A673 (cell line): Measurements from ENCODE around the gene PLA2G5. TPM values are rescaled to one million over a fixed set of nuclear protein-coding genes. Genes with fewer than 3 reads are reported as not detected.
A peak's percentile ranks its signal among the peaks of the same experiment; 100 is the strongest.

Source experiments
- BruUV-seq: library from RNA; stranded (reverse); fragments of 400-500 nt; replicated peaks from 2 replicates; lab custom pipeline; 2021; lab: Mats Ljungman, UMichigan
- CTCF ChIA-PET: fragments of 300-600 bp; sonication (Branson Sonifier 250); formaldehyde crosslinking; loops from one replicate; lab custom pipeline; 2022; ENCODE audit warnings: antibody characterized with exemption; lab: Charles Lee
- POLR2A ChIA-PET: fragments of 300-600 bp; sonication (Branson Sonifier 250); formaldehyde crosslinking; loops from one replicate; lab custom pipeline; 2022; ENCODE audit warnings: antibody characterized with exemption; ENCODE audit not compliant: low non-redundant PET; lab: Charles Lee
- DNase-seq: peaks from one replicate; pipeline ENCODE4 v3.0.0-alpha.2; 2015; ENCODE audit warnings: low spot score
- H3K27ac ChIP-seq: fragments of 200-600 bp; sonication (generic); 2 replicates; pipeline ENCODE4 v1.5.1; 2016; ENCODE audit warnings: mixed run types, low read depth, mild to moderate bottlenecking, mixed read lengths, antibody characterized with exemption, low read length; ENCODE audit not compliant: poor library complexity, severe bottlenecking
- H3K27me3 ChIP-seq: fragments of 200-600 bp; sonication (generic); replicated peaks from 2 replicates; pipeline ENCODE4 v1.6.1; 2017; ENCODE audit warnings: mixed run types, low read depth, mild to moderate bottlenecking, mixed read lengths, antibody characterized with exemption, low read length; ENCODE audit not compliant: insufficient read depth, poor library complexity
- H3K36me3 ChIP-seq: fragments of 200-600 bp; sonication (generic); 2 replicates; pipeline ENCODE4 v1.6.1; 2016; ENCODE audit warnings: mixed run types, mild to moderate bottlenecking, mixed read lengths, antibody characterized with exemption, low read length; ENCODE audit not compliant: insufficient read depth, poor library complexity, severe bottlenecking
- H3K4me1 ChIP-seq: fragments of 200-600 bp; sonication (generic); 2 replicates; pipeline ENCODE4 v1.6.1; 2017; ENCODE audit warnings: mixed run types, mild to moderate bottlenecking, mixed read lengths, antibody characterized with exemption, low read length; ENCODE audit not compliant: insufficient read depth, poor library complexity, severe bottlenecking
- H3K4me3 ChIP-seq: fragments of 200-600 bp; sonication (generic); 2 replicates; pipeline ENCODE4 v1.5.1; 2016; ENCODE audit warnings: low read depth, mixed run types, mild to moderate bottlenecking, mixed read lengths, low read length; ENCODE audit not compliant: poor library complexity, severe bottlenecking
- H3K9me3 ChIP-seq: fragments of 200-600 bp; sonication (generic); 2 replicates; pipeline ENCODE4 v1.6.1; 2016; ENCODE audit warnings: mixed run types, low read depth, mild to moderate bottlenecking, mixed read lengths, antibody characterized with exemption, low read length; ENCODE audit not compliant: poor library complexity, severe bottlenecking
- EZH2 ChIP-seq: fragments of 200-600 bp; sonication (generic); IDR thresholded peaks from 2 replicates; pipeline ENCODE4 v1.6.1; 2017; ENCODE audit warnings: borderline replicate concordance, low read depth, mild to moderate bottlenecking, mixed read lengths, antibody characterized with exemption, low read length; ENCODE audit not compliant: poor library complexity, severe bottlenecking
- intact Hi-C: fragments of 100-400 bp; cut with micrococcal nuclease; formaldehyde crosslinking; loops from one replicate; pipeline ENCODE4 v1.10.0; 2022; ENCODE audit not compliant: unreplicated experiment
- total RNA-seq: library from RNA; stranded (reverse); gene quantifications from 2 replicates; pipeline ENCODE4 v1.2.3, GENCODE V29; 2021
- TF ChIP-seq, protein P1 (sequence below): fragments of 300-800, 200-600 bp; sonication (generic); conservative IDR thresholded peaks from 2 replicates; pipeline ENCODE4 v1.5.1; 2017; ENCODE audit warnings: low read depth, mild to moderate bottlenecking, antibody characterized with exemption, low read length, moderate library complexity, mixed read lengths

The PLA2G5 gene
- total RNA-seq, 1 experiment from 2014 or later: not detected

DNA sequence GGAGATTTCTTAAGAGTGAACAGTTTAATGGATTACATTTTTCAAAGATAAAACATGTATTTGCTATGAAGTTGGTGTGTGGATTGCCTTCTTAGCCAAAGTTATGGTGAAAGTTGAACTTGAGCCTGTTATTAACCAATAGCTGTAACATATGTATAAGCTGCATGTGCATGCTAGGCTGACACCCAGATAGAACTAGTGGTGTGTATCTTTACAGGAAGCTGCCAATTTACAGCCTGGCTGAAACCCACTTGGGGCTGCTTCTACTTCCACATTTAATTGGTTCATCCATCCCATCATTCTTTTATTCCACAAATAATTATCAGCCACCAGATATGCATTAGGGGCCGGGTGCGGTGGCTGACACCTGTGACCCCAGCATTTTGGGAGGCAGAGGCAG lies 3.3 kb downstream of the PLA2G5 start:
- no peaks in the 10 kb centered on the region for H3K4me1 ChIP-seq
- H3K4me3 ChIP-seq: no peak overlapping the region
- intact Hi-C loops: no loop called here
- H3K36me3 ChIP-seq: no peaks in the 10 kb centered on the region
- no peak overlapping the region for H3K27ac ChIP-seq
- TF ChIP-seq EZH2: no peak
- TF ChIP-seq, protein P1, sequence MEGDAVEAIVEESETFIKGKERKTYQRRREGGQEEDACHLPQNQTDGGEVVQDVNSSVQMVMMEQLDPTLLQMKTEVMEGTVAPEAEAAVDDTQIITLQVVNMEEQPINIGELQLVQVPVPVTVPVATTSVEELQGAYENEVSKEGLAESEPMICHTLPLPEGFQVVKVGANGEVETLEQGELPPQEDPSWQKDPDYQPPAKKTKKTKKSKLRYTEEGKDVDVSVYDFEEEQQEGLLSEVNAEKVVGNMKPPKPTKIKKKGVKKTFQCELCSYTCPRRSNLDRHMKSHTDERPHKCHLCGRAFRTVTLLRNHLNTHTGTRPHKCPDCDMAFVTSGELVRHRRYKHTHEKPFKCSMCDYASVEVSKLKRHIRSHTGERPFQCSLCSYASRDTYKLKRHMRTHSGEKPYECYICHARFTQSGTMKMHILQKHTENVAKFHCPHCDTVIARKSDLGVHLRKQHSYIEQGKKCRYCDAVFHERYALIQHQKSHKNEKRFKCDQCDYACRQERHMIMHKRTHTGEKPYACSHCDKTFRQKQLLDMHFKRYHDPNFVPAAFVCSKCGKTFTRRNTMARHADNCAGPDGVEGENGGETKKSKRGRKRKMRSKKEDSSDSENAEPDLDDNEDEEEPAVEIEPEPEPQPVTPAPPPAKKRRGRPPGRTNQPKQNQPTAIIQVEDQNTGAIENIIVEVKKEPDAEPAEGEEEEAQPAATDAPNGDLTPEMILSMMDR: no peak
- no TSS peak for BruUV-seq
- no peaks in the 10 kb centered on the region for H3K9me3 ChIP-seq
- CTCF ChIA-PET: no interaction called here
- DNase-seq: no peak
- POLR2A ChIA-PET: no interaction called here
- no peaks in the 10 kb centered on the region for H3K27me3 ChIP-seq

DNA sequence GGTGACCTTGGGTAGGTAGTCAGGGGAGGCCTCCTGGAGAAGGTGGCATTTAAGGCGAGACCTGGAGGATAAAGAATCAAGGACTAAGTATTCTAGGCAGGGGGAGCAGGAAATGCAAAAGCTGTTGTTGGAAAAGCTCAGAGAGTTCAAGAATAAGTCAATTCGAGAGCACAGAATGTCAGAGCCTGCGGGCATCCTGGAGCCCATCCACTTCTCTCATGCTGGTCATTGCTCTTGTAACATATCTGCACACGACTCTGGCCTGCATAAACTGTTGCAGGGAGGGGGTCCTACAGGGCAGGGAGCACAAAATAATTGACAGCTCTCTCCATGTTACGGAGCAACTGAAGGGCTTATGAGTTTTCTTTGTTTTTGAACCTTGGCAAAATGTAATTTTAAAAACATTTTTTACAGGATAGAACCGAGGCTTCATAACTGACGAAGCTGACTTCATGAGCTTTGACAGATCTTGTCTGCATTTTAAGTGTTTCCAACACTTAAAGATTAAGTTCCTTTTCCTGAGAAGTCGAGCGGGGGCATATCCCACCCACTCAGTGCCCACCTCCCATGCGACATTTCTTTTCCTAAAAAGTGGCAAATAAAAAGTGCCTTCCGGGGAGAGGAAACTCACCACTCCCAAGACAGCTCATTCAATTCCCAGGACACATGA lies 4.2 kb downstream of the PLA2G5 start:
- H3K4me1 ChIP-seq: no peaks in the 10 kb centered on the region
- H3K27me3 ChIP-seq: no peaks in the 10 kb centered on the region
- no TSS peak for BruUV-seq
- intact Hi-C loops: no loop called here
- no peak overlapping the region for H3K4me3 ChIP-seq
- H3K27ac ChIP-seq: no peak overlapping the region
- CTCF ChIA-PET: no interaction called here
- H3K36me3 ChIP-seq: no peaks in the 10 kb centered on the region
- no peaks in the 10 kb centered on the region for H3K9me3 ChIP-seq
- POLR2A ChIA-PET: no interaction called here
- no peak for TF ChIP-seq EZH2
- TF ChIP-seq, protein P1: no peak
- DNase-seq: no peak

DNA sequence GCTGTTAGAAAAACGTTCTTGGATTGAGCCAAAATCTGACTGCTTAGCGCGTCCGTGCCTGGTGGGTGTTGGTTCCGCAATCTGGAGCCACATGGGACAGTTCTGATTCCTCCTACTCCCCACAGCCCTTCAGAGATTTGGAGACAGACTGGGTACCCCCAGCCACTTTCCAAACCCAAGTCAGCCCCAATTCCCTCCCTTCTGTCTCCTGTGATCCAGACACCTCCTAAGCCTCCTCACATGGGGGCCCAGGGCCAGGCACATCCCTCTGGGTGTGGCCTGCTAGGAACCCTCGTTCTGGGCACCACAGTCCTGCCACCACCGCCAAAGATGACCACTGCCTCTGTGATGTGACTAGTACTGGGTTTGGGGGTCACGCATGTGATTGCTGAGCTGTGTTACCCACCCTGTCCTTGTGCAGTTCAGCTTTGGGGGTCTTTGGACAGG lies 4.8 kb downstream of the PLA2G5 start:
- no TSS peak for BruUV-seq
- Histone ChIP-seq H3K27me3 (no peaks in the 10 kb centered on the region), H3K27ac (no peak overlapping the region), H3K4me1 (no peaks in the 10 kb centered on the region), H3K9me3 (no peaks in the 10 kb centered on the region), H3K4me3 (no peak overlapping the region), H3K36me3 (no peaks in the 10 kb centered on the region)
- TF ChIP-seq, protein P1: no peak
- intact Hi-C loops: no loop called here
- POLR2A ChIA-PET: no interaction called here
- CTCF ChIA-PET: no interaction called here
- peak; percentile 21 for DNase-seq
